Measurements from ENCODE around the gene DNAH2.

DNAH2 gene

DNA sequence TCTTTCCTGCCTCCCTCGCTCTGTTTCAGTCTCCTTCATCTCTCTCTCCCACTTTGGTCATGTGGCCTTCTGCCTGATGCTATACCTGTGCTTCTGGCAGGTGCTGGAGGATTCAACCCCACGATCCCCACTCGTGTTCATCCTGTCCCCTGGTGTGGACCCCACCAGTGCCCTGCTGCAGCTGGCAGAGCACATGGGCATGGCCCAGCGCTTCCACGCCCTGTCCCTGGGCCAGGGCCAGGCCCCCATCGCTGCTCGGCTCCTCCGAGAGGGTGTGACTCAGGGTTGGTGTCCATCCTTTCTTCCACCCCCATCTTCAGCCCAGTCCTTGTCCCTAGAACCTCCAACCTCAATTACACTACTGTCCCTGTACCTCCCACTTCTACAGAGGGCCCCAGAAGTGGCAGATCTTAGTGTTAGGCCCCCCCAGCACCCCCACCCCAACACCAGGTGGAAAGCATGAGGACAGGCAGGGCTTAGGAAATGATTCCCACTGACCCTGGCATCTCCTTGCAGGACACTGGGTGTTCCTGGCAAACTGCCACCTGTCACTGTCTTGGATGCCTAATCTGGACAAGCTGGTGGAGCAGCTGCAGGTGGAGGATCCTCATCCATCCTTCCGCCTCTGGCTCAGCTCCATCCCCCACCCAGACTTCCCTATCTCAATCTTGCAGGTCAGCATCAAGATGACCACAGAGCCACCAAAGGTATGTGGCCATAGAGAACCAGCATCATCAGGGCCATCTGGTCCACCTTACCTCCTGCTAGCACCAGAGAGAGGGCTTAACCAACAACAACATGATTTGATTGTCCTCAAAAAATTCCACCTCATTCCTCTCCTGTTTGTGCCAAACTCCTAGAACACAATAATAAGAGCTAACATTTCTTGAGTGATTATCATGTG, 106.7 kb downstream of the DNAH2 start:
- intact Hi-C loops (cut with DNase I; ENCODE audit: low total_unique reads), result no loop called here
- TF ChIP-seq, protein P1, sequence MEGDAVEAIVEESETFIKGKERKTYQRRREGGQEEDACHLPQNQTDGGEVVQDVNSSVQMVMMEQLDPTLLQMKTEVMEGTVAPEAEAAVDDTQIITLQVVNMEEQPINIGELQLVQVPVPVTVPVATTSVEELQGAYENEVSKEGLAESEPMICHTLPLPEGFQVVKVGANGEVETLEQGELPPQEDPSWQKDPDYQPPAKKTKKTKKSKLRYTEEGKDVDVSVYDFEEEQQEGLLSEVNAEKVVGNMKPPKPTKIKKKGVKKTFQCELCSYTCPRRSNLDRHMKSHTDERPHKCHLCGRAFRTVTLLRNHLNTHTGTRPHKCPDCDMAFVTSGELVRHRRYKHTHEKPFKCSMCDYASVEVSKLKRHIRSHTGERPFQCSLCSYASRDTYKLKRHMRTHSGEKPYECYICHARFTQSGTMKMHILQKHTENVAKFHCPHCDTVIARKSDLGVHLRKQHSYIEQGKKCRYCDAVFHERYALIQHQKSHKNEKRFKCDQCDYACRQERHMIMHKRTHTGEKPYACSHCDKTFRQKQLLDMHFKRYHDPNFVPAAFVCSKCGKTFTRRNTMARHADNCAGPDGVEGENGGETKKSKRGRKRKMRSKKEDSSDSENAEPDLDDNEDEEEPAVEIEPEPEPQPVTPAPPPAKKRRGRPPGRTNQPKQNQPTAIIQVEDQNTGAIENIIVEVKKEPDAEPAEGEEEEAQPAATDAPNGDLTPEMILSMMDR (IDR thresholded peaks at IDR 0.05), result no peak
- Histone ChIP-seq H3K27ac (no peak overlapping the region), H3K9me3 (no peaks in the 10 kb centered on the region), H3K4me1 (peaks cover 0 to 6% (median 2%) of the 10 kb centered on the region in 4 donors), H3K4me3 (no peak overlapping the region), H3K27me3 (peaks cover 0 to 39% of the 10 kb centered on the region in 2 donors), H3K36me3 (no peaks in the 10 kb centered on the region)
- DNase-seq, result no peak

DNA sequence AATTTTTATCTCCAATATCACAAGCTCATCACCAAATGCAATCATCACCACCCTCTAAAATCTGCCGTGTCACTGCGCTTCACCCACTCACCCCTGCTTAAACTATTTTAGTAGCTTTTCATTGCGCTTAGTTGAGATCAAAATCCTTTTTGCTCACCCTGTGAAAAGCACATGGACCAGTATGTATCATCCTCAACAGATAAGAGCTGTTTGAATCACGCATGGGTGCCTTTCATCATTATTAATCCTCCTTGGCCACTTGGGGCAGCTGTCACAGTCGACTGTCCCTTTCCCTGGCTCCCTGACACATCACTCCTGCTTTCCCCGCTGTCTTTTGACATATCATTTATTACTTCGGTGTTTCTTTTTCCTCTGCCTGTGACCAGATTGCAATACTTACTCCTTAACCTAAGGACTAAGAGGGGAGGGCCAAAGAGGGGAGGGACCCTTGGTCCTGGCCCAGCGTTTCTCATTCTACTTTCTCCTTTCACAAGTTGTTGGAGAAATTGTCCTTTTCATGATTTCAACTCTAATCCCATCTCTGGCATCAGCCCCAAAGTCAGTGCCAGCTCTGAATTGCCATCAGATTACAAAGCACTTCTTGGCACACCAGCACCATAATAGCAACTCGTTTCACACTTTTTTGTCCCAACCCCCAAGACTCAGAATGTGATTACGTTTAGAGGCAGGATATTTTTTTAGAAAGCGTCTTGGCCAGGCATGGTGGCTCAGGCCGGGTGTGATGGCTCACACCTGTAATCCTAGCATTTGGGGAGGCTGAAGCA, 107.9 kb downstream of the DNAH2 start:
- DNase-seq, result no peak
- TF ChIP-seq, protein P1 (IDR thresholded peaks at IDR 0.05), result no peak
- Histone ChIP-seq H3K9me3 (no peaks in the 10 kb centered on the region), H3K27ac (no peak overlapping the region), H3K4me3 (no peak overlapping the region), H3K36me3 (no peaks in the 10 kb centered on the region), H3K4me1 (peaks cover 0 to 6% (median 2%) of the 10 kb centered on the region in 4 donors), H3K27me3 (peaks cover 0 to 41% of the 10 kb centered on the region in 2 donors)
- intact Hi-C loops (cut with DNase I; ENCODE audit: low total_unique reads), result no loop called here

DNA sequence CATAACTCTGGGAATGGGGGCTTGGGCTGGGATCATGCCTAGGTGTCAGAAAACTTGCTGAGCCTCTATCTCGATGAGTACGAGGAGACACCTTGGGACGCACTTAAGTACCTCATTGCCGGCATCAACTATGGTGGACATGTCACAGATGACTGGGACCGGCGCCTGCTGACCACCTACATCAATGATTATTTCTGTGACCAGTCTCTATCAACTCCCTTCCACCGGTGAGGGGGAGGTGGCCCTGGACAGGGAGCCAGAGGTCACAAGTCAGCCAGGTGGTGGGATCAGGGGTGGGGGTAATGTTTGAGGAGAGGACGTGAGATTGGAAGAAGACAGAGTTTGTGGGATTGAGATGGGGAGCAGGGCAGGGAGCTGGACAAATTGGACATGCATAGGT, 113.1 kb downstream of the DNAH2 start:
- Histone ChIP-seq H3K9me3 (no peaks in the 10 kb centered on the region), H3K4me1 (peaks cover 0 to 10% (median 5%) of the 10 kb centered on the region in 4 donors), H3K4me3 (no peak overlapping the region), H3K27me3 (peaks cover 0 to 43% of the 10 kb centered on the region in 2 donors), H3K27ac (no peak overlapping the region), H3K36me3 (no peaks in the 10 kb centered on the region)
- TF ChIP-seq, protein P1 (IDR thresholded peaks at IDR 0.05), result no peak
- intact Hi-C loops (cut with DNase I; ENCODE audit: low total_unique reads), result no loop called here
- DNase-seq, result peak in 1 of 2 donors; percentile 58

DNA sequence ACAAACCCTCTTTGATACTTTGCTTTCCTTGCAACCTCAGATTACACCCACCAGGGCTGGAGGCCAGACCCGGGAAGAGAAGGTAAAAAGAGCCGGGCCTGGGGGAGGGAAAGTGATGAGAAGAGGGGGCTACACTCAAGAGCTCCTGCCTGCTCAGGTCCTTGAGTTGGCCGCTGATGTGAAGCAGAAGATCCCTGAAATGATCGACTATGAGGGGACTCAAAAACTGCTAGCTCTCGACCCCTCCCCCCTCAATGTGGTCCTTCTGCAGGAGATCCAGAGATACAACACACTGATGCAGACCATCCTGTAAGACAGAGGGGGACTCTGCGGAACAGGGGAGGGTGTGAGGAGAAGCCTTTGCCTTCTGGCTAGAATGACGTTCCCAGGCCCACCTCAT, 113.7 kb downstream of the DNAH2 start:
- no peak for DNase-seq
- peaks cover 0 to 39% of the 10 kb centered on the region in 2 donors for H3K27me3 ChIP-seq
- TF ChIP-seq, protein P1 (IDR thresholded peaks at IDR 0.05), result no peak
- no peaks in the 10 kb centered on the region for H3K9me3 ChIP-seq
- no peak overlapping the region for H3K27ac ChIP-seq
- H3K4me1 ChIP-seq, result peaks cover 0 to 11% (median 6%) of the 10 kb centered on the region in 4 donors
- H3K4me3 ChIP-seq, result no peak overlapping the region
- intact Hi-C loops (cut with DNase I; ENCODE audit: low total_unique reads), result no loop called here
- H3K36me3 ChIP-seq, result no peaks in the 10 kb centered on the region

DNA sequence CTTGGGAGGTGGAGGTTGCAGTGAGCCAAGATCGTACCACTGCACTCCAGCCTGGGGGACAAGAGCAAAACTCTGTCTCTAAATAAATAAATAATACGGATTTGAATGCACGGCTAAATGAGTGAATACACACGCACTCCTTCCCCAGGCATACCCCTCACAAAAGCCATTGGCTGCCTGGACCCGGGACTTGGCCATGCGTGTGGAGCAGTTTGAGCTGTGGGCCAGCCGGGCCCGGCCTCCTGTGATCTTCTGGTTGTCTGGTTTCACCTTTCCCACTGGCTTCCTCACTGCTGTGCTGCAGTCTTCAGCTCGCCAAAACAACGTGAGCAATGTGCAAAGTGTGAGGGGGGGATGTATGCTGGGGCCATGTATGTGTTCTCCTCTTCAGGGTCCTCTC, 114.9 kb downstream of the DNAH2 start:
- TF ChIP-seq, protein P1 (IDR thresholded peaks at IDR 0.05), result no peak
- Histone ChIP-seq H3K4me3 (no peak overlapping the region), H3K27me3 (peaks cover 0 to 39% of the 10 kb centered on the region in 2 donors), H3K4me1 (peaks cover 0 to 23% (median 18%) of the 10 kb centered on the region in 4 donors), H3K27ac (no peak overlapping the region), H3K36me3 (no peaks in the 10 kb centered on the region), H3K9me3 (no peaks in the 10 kb centered on the region)
- intact Hi-C loops (cut with DNase I; ENCODE audit: low total_unique reads), result no loop called here
- no peak for DNase-seq

Data from tibial artery (tissue), 4 donors.